Psoas muscle (tissue), 8 donors: Measurements from ENCODE around the gene CACNB2. TPM values are rescaled to one million over a fixed set of nuclear protein-coding genes. Genes with fewer than 3 reads are reported as not detected.
"Not testable (repeated sequence)": the region's sequence is repeated elsewhere in the genome, so short reads cannot be mapped to it uniquely, and the experiment has no call there.

Experiments
- ATAC-seq, 4 donors: fragments of 200-7000 bp; cut with Tn5 transposase; one replicate each; pipeline ENCODE4 v1.9.1; 2020; ENCODE audit warnings: moderate library complexity in 3 of 4, mild to moderate bottlenecking in 2 of 4
- DNase-seq, 2 donors: peaks; one replicate each; pipeline ENCODE4 v3.0.0-alpha.2; 2020
- H3K27ac ChIP-seq: fragments of 200-600 bp; one replicate; pipeline ENCODE4 v1.8.0; 2022
- H3K27me3 ChIP-seq, 3 donors: fragments of 200-600 bp in 1 of 3; one replicate each; pipeline versions ENCODE4 v1.6.1 to v1.8.0; 2013 to 2022; ENCODE audit warnings: low read length in 2 of 3, mild to moderate bottlenecking in 2 of 3, moderate library complexity in 1 of 3; ENCODE audit not compliant: insufficient read depth in 3 of 3
- H3K36me3 ChIP-seq, 2 donors: fragments of 200-600 bp in 1 of 2; one replicate each; pipeline versions ENCODE4 v1.6.1 to v1.8.0; 2013 to 2022; ENCODE audit warnings: low read depth in 1 of 2, mild to moderate bottlenecking in 1 of 2, moderate library complexity in 1 of 2; ENCODE audit not compliant: insufficient read depth in 1 of 2
- H3K4me1 ChIP-seq: fragments of 200-600 bp; one replicate; pipeline ENCODE4 v1.8.0; 2022
- H3K4me3 ChIP-seq: fragments of 200-600 bp; one replicate; pipeline ENCODE4 v1.8.0; 2022; ENCODE audit warnings: mild to moderate bottlenecking
- H3K9me3 ChIP-seq: fragments of 200-600 bp; one replicate; pipeline ENCODE4 v1.8.0; 2022
- CTCF ChIP-seq: fragments of 200-600 bp; IDR thresholded peaks from one replicate; pipeline ENCODE4 v1.8.0; 2022; ENCODE audit warnings: antibody characterized with exemption
- WGBS, 3 donors: extraction: QIAGEN DNeasy Blood & Tissue Kit; methylation state at CpG; one replicate each; pipeline versions ENCODE4 v1.1.6 to v1.1.7; 2013; 5-methylcytosine and 5-hydroxymethylcytosine counted together
- intact Hi-C, 2 donors: fragments of 100-400 bp; cut with DNase I; formaldehyde crosslinking; loops; one replicate each; pipeline versions ENCODE4 v1.11.0 to v1.14.2; 2022
- polyA plus RNA-seq, 3 donors: library from polyadenylated mRNA; stranded (reverse); fragments of 200-250 nt; gene quantifications; one replicate each; pipeline ENCODE4 v1.2.3, GENCODE V29; 2013
- total RNA-seq, 4 donors: library from RNA; stranded (reverse); fragmentation: NEBNext Ultra II Directional in 2 of 4; extraction: Animal tissue kit (Norgen Biotek cat#: 25700) in 2 of 4; gene quantifications; one replicate each; pipeline versions ENCODE4 v1.2.1 to v1.2.4, GENCODE V29; 2021 to 2023
- donor health status: healthy with polysubstance abuse.
- donor health status: DM: no; HTN: no; CAD: no; lungs with moderate emphysema.
- donor health status: Bipolar disorder and iron deficiency.
- donor health status: healthy.
- donor health status: DM: yes; HTN: yes; CAD: no.
- donor health status: DM: no; HTN: no; CAD: no.
- donor health status: DM: no; HTN: no; CAD: no.
- donor health status: DM: yes; HTN: yes; CAD: no.

Gene CACNB2
- total and polyA plus RNA-seq, 7 donors, result 0.20 to 0.71 (median 0.43) TPM

- intact Hi-C loops, result no loop called here
- no peak for ATAC-seq
- TF ChIP-seq CTCF, result no peak
- H3K9me3 ChIP-seq, result no peaks in the 10 kb centered on the region
- WGBS, 3 donors, result 43 to 48% (median 47%) methylated on average over 11 of the region's 11 CpGs
- no peak for DNase-seq
- H3K4me3 ChIP-seq, result no peak overlapping the region
- H3K36me3 ChIP-seq, result no peaks in the 10 kb centered on the region
- no peaks in the 10 kb centered on the region for H3K27me3 ChIP-seq
- H3K27ac ChIP-seq, result no peak overlapping the region
- no peaks in the 10 kb centered on the region for H3K4me1 ChIP-seq
Observed at GRCh38 chr10:18164748-18165361, 24.6 kb downstream of the CACNB2 start.

- no peak for DNase-seq
- Histone ChIP-seq H3K27ac (no peak overlapping the region), H3K9me3 (no peaks in the 10 kb centered on the region), H3K27me3 (no peaks in the 10 kb centered on the region), H3K36me3 (no peaks in the 10 kb centered on the region), H3K4me1 (peaks cover 7% of the 10 kb centered on the region), H3K4me3 (no peak overlapping the region)
- no peak for TF ChIP-seq CTCF
- WGBS, 3 donors, result 60 to 68% (median 63%) methylated on average over 3 of the region's 3 CpGs
- intact Hi-C loops, result no loop called here
- ATAC-seq, result no peak
Observed at GRCh38 chr10:18178854-18179483, 38.7 kb downstream of the CACNB2 start.

- Histone ChIP-seq H3K36me3 (no peaks in the 10 kb centered on the region), H3K4me1 (peaks cover 7% of the 10 kb centered on the region), H3K9me3 (no peaks in the 10 kb centered on the region), H3K27ac (no peak overlapping the region), H3K27me3 (no peaks in the 10 kb centered on the region), H3K4me3 (no peak overlapping the region)
- no peak for TF ChIP-seq CTCF
- DNase-seq (no peak), ATAC-seq (peak in 3 of 4 donors; percentile 70 to 98 (median 85))
- intact Hi-C loops, result no loop called here
- 14 to 20% (median 17%) methylated on average over 6 of the region's 6 CpGs for WGBS, 3 donors
Observed at GRCh38 chr10:18179891-18180290, 39.7 kb downstream of the CACNB2 start.

GRCh38 chr10:18181382-18181781 is 41.2 kb downstream of the CACNB2 start:
- intact Hi-C loops, DNase-seq, H3K36me3 ChIP-seq, ATAC-seq, H3K9me3 ChIP-seq, H3K27me3 ChIP-seq, H3K4me1 ChIP-seq, H3K4me3 ChIP-seq, H3K27ac ChIP-seq: not testable (repeated sequence)
- WGBS, 3 donors, result 91 to 97% (median 95%) methylated on average over 5 of the region's 5 CpGs

- Histone ChIP-seq H3K4me3 (no peak overlapping the region), H3K36me3 (no peaks in the 10 kb centered on the region), H3K27me3 (no peaks in the 10 kb centered on the region), H3K4me1 (no peaks in the 10 kb centered on the region), H3K27ac (no peak overlapping the region), H3K9me3 (no peaks in the 10 kb centered on the region)
- intact Hi-C loops, result no loop called here
- WGBS, 3 donors, result 89 to 93% (median 89%) methylated on average over 3 of the region's 3 CpGs
- no peak for TF ChIP-seq CTCF
- ATAC-seq (no peak), DNase-seq (no peak)
Observed at GRCh38 chr10:18185621-18186020, 45.4 kb downstream of the CACNB2 start.
